NK-92 (cell line): ENCODE measurements around the gene STH.

Experiments
- DNase-seq: peaks from one replicate; lab custom pipeline; 2025; ENCODE audit not compliant: unreplicated experiment; lab: John Stamatoyannopoulos, UW

STH gene

DNA sequence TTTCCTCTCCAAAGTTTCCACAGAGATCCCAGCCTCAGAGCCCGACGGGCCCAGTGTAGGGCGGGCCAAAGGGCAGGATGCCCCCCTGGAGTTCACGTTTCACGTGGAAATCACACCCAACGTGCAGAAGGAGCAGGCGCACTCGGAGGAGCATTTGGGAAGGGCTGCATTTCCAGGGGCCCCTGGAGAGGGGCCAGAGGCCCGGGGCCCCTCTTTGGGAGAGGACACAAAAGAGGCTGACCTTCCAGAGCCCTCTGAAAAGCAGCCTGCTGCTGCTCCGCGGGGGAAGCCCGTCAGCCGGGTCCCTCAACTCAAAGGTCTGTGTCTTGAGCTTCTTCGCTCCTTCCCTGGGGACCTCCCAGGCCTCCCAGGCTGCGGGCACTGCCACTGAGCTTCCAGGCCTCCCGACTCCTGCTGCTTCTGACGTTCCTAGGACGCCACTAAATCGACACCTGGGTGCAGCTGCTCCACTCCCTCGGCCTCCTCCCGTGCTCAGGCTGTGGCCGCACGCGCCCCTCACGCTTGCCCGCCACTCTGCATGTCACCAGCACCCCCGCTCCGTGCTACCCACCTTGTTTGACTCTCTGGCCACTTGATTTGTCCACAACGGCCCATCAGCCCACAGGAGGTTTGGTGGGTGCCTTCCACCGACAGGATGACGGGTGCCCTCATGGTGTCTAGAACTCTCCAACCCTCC, 15.3 kb upstream of the STH start:
- no peak for DNase-seq

GRCh38 chr17:45984368-45984767, 14.7 kb upstream of the STH start:
- no peak for DNase-seq

DNA sequence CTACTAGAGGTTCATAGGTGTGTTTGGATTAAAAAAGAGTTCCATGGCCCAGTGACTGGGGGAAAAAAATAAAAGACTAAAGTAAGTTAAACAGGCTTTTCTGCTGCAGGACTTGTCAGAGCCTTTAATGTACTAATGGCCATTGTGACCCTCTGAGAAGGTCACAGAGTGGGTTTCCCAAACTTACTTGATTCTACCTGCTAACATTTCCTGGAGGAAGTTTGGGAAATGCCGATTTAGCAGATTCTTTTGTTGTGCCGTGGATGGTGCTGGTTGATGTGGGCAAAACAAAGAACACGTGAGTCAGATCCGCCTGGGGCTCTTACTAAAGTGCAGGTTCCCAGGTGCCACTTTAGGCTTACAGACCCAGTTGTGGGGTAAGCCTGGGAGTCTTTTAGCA, 13.6 kb upstream of the STH start:
- no peak for DNase-seq

- no peak for DNase-seq
These were observed 13.0 kb upstream of the STH start for GRCh38 chr17:45986056-45986455.

DNA sequence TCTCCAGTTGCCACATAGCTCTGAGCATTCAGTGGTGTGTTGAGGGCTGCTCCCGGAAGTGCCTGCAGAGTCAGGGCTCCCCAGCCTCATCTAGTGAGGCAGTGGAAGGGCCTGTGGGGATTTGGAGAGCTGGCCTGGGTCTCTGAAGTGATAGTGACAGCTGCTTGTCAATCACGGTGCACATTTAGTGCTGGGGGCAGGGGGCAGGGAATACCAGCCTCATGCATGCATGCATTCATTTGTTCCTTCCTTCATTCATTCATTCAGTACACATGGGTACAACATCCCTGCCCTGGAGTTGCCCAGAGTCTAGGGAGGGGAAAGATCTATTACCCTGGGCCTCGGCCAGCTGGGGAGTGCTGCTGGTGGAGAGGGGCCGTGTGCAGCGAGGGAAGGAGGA, 11.3 kb upstream of the STH start:
- DNase-seq, result no peak

DNA sequence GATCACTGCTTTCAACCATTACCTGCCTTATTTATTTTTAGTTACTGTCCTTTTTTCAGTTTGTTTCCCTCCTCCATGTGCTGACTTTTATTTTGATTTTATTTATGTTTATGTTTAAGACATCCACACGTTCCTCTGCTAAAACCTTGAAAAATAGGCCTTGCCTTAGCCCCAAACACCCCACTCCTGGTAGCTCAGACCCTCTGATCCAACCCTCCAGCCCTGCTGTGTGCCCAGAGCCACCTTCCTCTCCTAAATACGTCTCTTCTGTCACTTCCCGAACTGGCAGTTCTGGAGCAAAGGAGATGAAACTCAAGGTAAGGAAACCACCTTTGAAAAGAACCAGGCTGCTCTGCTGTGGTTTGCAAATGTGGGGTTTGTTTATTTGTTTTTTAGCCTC, 9.3 kb upstream of the STH start:
- no peak for DNase-seq

DNA sequence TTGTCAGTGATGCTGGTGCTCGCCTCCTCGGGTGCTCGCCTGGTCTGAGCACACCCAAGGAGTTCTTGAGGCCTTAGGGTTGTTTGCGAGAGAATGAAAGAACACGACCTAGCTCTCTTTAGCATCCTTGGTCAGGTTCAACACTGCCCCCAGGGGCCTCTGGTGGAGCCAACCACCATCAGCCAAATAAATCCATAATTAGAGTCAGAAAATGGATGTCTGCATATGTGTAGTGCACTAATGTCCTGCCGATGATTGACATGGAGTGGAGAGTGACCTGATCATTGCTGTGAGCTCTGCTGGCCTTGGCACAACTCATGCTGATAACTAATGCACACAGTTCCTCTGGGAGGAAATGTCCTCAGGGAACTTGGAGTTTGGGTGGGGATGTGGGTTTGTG, 8.2 kb upstream of the STH start:
- no peak for DNase-seq

GRCh38 chr17:45991341-45991740, 7.7 kb upstream of the STH start:
- no peak for DNase-seq

DNA sequence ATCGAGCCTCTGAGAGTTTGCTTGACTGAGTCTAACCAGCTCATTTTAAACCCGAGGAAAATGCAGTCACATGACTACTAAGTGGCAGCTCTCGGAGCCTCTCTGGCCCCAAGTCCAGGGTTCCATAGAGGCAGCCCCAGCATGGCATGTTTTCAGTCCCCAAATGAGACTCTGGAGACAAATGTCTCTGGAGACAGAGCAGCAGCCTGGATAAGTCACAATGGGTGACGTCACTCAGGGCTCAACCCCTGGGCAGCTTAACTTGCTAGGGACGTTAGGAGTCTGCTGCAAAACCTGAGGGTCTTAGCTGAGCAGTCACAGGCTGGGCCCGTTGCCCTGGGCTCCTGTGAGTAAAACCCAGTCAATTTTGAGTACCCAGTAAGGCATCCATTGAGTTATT, 6.9 kb upstream of the STH start:
- DNase-seq, result no peak

DNA sequence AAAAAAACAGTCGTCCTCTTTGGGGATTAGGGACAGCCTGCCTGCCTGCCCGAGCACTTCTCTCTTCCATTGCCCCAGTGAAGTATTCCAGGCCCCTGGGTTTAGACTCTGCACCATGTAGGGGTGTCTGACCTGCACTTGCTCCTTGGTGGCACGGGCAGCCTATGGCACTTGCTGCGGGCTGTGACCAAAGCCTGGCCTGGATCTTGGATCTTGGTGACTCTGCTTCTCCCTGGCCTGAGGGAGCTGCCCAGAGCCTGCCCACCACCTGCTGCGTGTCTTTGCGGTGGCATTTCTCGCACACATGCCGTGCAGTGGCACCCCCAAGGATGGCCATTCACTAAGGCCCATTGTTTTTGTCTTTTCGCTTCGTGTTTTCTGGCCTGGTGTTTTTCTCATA, 6.1 kb upstream of the STH start:
- DNase-seq, result no peak

DNA sequence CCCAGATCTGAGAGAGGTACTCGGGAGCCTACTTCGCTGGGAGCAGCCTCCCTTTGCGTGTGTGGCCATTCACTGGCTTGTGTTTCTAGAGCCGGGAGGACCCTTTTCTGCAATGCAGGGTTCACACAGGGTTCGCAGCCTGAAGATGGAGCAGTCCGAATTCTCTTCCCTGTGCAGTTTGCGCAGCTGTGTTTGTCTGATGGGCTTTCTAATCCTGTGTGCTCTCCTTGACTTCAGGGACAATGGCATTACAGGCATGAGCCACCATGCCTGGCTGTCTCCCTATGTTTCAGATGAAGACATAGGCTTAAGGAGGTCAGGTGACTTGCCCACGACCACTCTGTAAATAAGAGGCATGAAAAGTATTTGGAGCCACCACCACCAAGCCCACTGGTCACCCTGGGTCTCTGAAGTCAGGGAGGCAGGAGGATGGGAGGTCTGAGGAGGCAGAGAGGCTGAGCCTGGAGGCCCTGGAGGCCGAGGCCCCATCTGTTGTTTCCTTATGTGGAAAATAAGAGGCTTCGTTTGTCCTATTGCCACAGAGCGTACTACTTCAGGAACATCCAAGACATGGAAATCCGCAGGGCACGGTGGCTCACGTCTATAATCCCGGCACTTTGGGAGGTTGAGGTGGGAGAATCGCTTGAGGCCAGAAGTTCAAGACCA, 5.0 kb upstream of the STH start:
- no peak for DNase-seq

GRCh38 chr17:45994987-45995386, 4.1 kb upstream of the STH start:
- DNase-seq, result no peak

- no peak for DNase-seq
These were observed 3.3 kb upstream of the STH start for GRCh38 chr17:45995627-45996270.

DNA sequence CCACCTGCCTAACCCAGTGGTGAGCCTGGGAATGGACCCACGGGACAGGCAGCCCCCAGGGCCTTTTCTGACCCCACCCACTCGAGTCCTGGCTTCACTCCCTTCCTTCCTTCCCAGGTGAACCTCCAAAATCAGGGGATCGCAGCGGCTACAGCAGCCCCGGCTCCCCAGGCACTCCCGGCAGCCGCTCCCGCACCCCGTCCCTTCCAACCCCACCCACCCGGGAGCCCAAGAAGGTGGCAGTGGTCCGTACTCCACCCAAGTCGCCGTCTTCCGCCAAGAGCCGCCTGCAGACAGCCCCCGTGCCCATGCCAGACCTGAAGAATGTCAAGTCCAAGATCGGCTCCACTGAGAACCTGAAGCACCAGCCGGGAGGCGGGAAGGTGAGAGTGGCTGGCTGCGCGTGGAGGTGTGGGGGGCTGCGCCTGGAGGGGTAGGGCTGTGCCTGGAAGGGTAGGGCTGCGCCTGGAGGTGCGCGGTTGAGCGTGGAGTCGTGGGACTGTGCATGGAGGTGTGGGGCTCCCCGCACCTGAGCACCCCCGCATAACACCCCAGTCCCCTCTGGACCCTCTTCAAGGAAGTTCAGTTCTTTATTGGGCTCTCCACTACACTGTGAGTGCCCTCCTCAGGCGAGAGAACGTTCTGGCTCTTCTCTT, 2.6 kb upstream of the STH start:
- DNase-seq, result no peak

DNA sequence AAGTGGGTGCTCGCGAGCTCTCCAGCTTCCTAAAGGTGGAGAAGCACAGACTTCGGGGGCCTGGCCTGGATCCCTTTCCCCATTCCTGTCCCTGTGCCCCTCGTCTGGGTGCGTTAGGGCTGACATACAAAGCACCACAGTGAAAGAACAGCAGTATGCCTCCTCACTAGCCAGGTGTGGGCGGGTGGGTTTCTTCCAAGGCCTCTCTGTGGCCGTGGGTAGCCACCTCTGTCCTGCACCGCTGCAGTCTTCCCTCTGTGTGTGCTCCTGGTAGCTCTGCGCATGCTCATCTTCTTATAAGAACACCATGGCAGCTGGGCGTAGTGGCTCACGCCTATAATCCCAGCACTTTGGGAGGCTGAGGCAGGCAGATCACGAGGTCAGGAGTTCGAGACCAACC, 1.9 kb upstream of the STH start:
- DNase-seq, result no peak

- DNase-seq, result no peak
These were observed 1.4 kb upstream of the STH start for GRCh38 chr17:45997624-45998023.

- DNase-seq, result no peak
These were observed 845 bp downstream of the STH start for GRCh38 chr17:45999900-46000290.

- no peak for DNase-seq
These were observed 1.2 kb downstream of the STH start for GRCh38 chr17:46000292-46000691.

DNA sequence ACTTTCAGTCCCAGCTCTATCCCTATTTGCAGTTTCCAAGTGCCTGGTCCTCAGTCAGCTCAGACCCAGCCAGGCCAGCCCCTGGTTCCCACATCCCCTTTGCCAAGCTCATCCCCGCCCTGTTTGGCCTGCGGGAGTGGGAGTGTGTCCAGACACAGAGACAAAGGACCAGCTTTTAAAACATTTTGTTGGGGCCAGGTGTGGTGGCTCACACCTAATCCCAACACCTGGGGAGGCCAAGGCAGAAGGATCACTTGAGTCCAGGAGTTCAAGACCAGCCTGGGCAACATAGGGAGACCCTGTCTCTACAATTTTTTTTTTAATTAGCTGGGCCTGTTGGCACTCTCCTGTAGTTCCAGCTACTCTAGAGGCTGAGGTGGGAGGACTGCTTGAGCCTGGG, 1.7 kb downstream of the STH start:
- no peak for DNase-seq

GRCh38 chr17:46001390-46002310, 2.6 kb downstream of the STH start:
- DNase-seq, result no peak
